Ishikawa (cell line): Measurements from ENCODE around the gene SNAI3.

Experiments used
- CEBPB ChIP-seq: IDR thresholded peaks from 2 replicates; pipeline ENCODE4 v1.6.1; 2012
- CREB1 ChIP-seq: IDR thresholded peaks from 2 replicates; pipeline ENCODE4 v1.6.1; 2012; ENCODE audit warnings: low read depth
- EGR1 ChIP-seq: IDR thresholded peaks from 2 replicates; pipeline ENCODE4 v1.6.1; 2012
- EP300 ChIP-seq: IDR thresholded peaks from 2 replicates; pipeline ENCODE4 v1.6.1; 2012; ENCODE audit warnings: borderline replicate concordance
- FOXM1 ChIP-seq: IDR thresholded peaks from 2 replicates; pipeline ENCODE4 v1.6.1; 2012; ENCODE audit warnings: low read depth, borderline replicate concordance
- MAX ChIP-seq: IDR thresholded peaks from 2 replicates; pipeline ENCODE4 v1.6.1; 2012
- NFIC ChIP-seq: IDR thresholded peaks from 2 replicates; pipeline ENCODE4 v1.6.1; 2012
- RAD21 ChIP-seq: IDR thresholded peaks from 2 replicates; pipeline ENCODE4 v1.6.1; 2012; ENCODE audit warnings: low read depth
- REST ChIP-seq: IDR thresholded peaks from 2 replicates; pipeline ENCODE4 v1.6.1; 2012; ENCODE audit warnings: low read depth, mild to moderate bottlenecking
- TAF1 ChIP-seq: IDR thresholded peaks from 2 replicates; pipeline ENCODE4 v1.6.1; 2012; ENCODE audit warnings: low read depth, mild to moderate bottlenecking
- TCF12 ChIP-seq: IDR thresholded peaks from 2 replicates; pipeline ENCODE4 v1.6.1; 2012; ENCODE audit warnings: low read depth
- TEAD4 ChIP-seq: IDR thresholded peaks from 2 replicates; pipeline ENCODE4 v1.6.1; 2012
- USF1 ChIP-seq: IDR thresholded peaks from 2 replicates; pipeline ENCODE4 v1.6.1; 2012
- YY1 ChIP-seq: IDR thresholded peaks from 2 replicates; pipeline ENCODE4 v1.6.1; 2012; ENCODE audit warnings: low read depth
- ZBTB7A ChIP-seq: IDR thresholded peaks from 2 replicates; pipeline ENCODE4 v1.6.1; 2012; ENCODE audit warnings: low read depth

Gene SNAI3

GRCh38 chr16:88684569-88685155 lies 1.6 kb downstream of the SNAI3 start:
- TF ChIP-seq TAF1 (no peak), CEBPB (no peak), RAD21 (no peak), MAX (no peak), TCF12 (no peak), NFIC (no peak), TEAD4 (no peak), EP300 (no peak)

- no peak for TF ChIP-seq ZBTB7A
- TF ChIP-seq REST: no peak
- TF ChIP-seq CREB1: no peak
- TF ChIP-seq FOXM1: no peak
- TF ChIP-seq NFIC: no peak
- no peak for TF ChIP-seq MAX
- TF ChIP-seq CEBPB: no peak
- no peak for TF ChIP-seq YY1
- TF ChIP-seq EGR1: no peak
- TF ChIP-seq TCF12: no peak
- no peak for TF ChIP-seq EP300
- no peak for TF ChIP-seq RAD21
- no peak for TF ChIP-seq TAF1
- TF ChIP-seq TEAD4: no peak
- TF ChIP-seq USF1: no peak
These were observed 4.4 kb downstream of the SNAI3 start for GRCh38 chr16:88681709-88682451.

DNA sequence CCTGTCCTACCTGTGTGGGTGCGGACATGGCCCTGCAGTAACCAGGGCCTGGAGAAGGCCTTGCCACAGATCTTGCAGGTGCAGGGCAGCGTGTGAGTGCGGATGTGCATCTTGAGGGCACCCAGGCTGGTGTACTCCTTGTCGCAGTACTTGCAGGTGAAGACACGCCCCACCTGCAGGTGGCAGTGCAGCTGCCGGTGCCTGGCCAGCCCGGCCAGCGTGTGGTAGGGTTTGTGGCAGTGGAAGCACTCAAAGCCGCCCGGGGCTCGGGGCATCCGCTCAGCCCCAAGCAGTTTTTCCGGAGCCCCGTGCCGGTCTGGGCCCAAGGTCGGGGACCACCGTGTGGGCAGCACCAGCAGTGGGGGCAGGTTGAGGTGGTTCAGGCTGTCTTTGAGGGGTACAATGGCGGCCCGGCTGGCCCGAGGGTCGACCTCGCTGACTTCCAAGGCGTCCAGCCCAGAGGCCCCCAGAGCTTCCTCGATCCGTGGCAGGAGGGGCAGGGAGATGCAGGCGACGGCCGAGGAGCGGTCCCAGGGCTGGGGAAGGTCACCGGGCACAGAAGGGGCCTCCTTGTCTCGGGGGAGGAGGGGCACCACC lies 5.1 kb downstream of the SNAI3 start:
- TF ChIP-seq TEAD4 (no peak), RAD21 (peak; percentile 39; the same call in 1 of the 2 replicates)

DNA sequence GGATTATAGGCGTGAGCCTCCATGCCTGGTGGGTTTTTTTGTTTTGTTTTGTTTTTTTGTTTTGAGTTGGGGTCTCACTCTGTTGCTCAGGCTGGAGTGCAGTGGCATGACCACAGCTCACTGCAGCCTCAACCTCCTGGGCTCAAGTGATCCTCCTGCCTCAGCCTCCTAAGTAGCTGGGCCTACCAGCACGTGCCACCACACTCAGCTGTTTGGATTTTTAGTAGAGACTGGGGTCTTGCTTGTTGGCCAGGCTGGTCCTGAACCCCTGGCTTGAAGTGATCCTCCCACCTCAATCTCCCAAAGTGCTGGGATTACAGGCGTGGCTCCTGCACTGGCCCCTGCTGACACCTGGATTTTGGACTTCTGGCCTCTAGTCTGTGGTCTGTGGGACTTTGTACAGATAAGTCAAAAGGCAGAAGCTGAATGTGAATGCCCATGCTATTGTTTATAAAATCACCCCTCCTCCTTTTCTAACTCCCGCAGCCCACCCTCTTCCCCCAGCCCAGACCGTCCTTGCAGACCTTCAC lies 5.7 kb downstream of the SNAI3 start:
- no peak for TF ChIP-seq MAX
- TF ChIP-seq TCF12: no peak
- no peak for TF ChIP-seq REST

DNA sequence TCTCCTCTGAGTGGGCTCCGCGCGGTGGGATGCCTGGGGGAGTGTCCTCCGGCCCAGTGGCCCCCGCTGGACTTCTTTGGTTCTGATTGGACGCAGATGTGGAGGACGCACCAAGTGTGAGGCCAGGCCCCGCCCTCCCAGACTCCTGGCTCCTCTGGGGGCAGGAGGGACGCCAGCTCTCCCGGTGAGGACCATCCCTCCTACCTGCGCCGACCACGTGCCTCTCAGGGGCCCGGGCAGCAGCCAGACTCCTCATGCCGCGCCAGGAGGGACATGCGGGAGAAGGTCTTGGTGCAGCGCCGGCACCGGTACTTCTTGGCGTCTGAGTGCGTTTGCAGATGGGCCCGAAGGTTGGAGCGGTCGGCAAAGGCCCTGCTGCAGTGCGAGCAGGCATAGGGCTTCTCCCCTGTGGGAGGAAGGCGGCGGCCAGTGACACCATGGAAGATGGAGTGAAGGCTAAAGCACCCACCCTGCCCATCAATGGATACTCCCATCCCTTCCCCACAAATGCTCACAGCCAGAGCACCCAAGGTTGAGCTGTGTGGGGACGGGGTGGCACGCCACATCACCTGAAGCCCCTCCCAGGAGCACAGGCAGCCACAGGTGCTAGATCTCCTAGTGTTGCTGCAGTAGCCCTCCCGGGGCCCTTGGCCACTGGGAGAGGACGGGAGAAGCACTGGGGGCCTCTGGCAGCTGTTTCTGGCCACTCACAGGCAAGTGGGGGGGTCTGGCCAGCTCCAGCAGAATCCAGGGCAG lies 7.9 kb downstream of the SNAI3 start:
- TF ChIP-seq CREB1: no peak
- TF ChIP-seq MAX: no peak
- TF ChIP-seq FOXM1: no peak
- TF ChIP-seq RAD21: no peak
- no peak for TF ChIP-seq CEBPB
- no peak for TF ChIP-seq EP300
- TF ChIP-seq NFIC: no peak
- no peak for TF ChIP-seq REST
- no peak for TF ChIP-seq YY1
- no peak for TF ChIP-seq TAF1
